Measurements from ENCODE around the gene GDPD3. TPM values are rescaled to one million over a fixed set of nuclear protein-coding genes. Genes with fewer than 3 reads are reported as not detected.
A peak's percentile ranks its signal among the peaks of the same experiment; 100 is the strongest.

GDPD3 gene
- total and polyA plus RNA-seq, 2 of the 13 experiments (the other 11 are each of a cell fraction or from before 2014, with no cell fraction given): 18.7 to 20.6 TPM

- TF ChIP-seq FOXO4 (CRISPR knock-in tag; conservative IDR thresholded peaks at IDR 0.05) (0 out of 2 replicates have a peak, but pooled peaks have one; percentile 75), ZFYVE20 (CRISPR knock-in tag; IDR thresholded peaks at IDR 0.05; ENCODE audit: borderline replicate concordance, low read depth) (no peak), REXO4 (CRISPR knock-in tag; IDR thresholded peaks at IDR 0.05; ENCODE audit: borderline replicate concordance) (no peak), ZNF687 (CRISPR knock-in tag; IDR thresholded peaks at IDR 0.05) (peak; percentile 12; the same call in 1 of the 2 replicates), SRSF1 (optimal IDR thresholded peaks at IDR 0.05; ENCODE audit: low read depth, low read length) (no peak), ZNF674 (CRISPR knock-in tag; IDR thresholded peaks at IDR 0.05; ENCODE audit: low read depth) (no peak), GRHL1 (CRISPR knock-in tag; conservative IDR thresholded peaks at IDR 0.05) (no peak), GLMP (CRISPR knock-in tag; IDR thresholded peaks at IDR 0.05; ENCODE audit: borderline replicate concordance) (no peak), ZNF343 (CRISPR knock-in tag; IDR thresholded peaks at IDR 0.05) (peak; percentile 67; the same call in 1 of the 2 replicates), ZFX (CRISPR knock-in tag; IDR thresholded peaks at IDR 0.05; ENCODE audit: low read depth) (peak; percentile 51), PHF21A (CRISPR knock-in tag; IDR thresholded peaks at IDR 0.05) (peak; percentile 96), LRRFIP1 (CRISPR knock-in tag; conservative IDR thresholded peaks at IDR 0.05) (no peak), ZNF772 (CRISPR knock-in tag; IDR thresholded peaks at IDR 0.05) (peak; percentile 85), ZBTB3 (CRISPR knock-in tag; IDR thresholded peaks at IDR 0.05; ENCODE audit: borderline replicate concordance, low read depth) (peak; percentile 98), ZC3H4 (CRISPR knock-in tag; IDR thresholded peaks at IDR 0.05; ENCODE audit: borderline replicate concordance) (0 out of 2 replicates have a peak, but pooled peaks have one; percentile 24)
Measured at GRCh38 chr16:30139583-30140481, 26.5 kb upstream of the GDPD3 start (continued).

Data from HepG2 (cell line).